Suprapubic skin (tissue), 4 donors: Measurements from ENCODE around the gene DOK4. TPM values are rescaled to one million over a fixed set of nuclear protein-coding genes. Genes with fewer than 3 reads are reported as not detected.

Experiments used
- DNase-seq, 2 donors: peaks; one replicate each; pipeline ENCODE4 v3.0.0-alpha.2; 2019; ENCODE audit warnings: low spot score in 2 of 2
- H3K27ac ChIP-seq: fragments of 200-600 bp; sonication (generic); one replicate; pipeline ENCODE4 v1.5.1; 2019
- H3K27me3 ChIP-seq: fragments of 200-600 bp; sonication (generic); one replicate; pipeline ENCODE4 v1.5.1; 2019
- H3K36me3 ChIP-seq: fragments of 200-600 bp; sonication (generic); one replicate; pipeline ENCODE4 v1.5.1; 2019
- H3K4me1 ChIP-seq: fragments of 200-600 bp; sonication (generic); one replicate; pipeline ENCODE4 v1.5.1; 2019
- H3K4me3 ChIP-seq: fragments of 200-600 bp; sonication (generic); one replicate; pipeline ENCODE4 v1.5.1; 2019; ENCODE audit warnings: mild to moderate bottlenecking
- H3K9me3 ChIP-seq: fragments of 200-600 bp; sonication (generic); one replicate; pipeline ENCODE4 v1.5.1; 2019
- EP300 ChIP-seq: sonication (generic); formaldehyde crosslinking; IDR thresholded peaks from one replicate; pipeline ENCODE4 v1.6.1; 2017; ENCODE audit warnings: antibody characterized with exemption
- POLR2A ChIP-seq, 2 donors: fragments of 450-650 bp; IDR thresholded peaks; one replicate each; pipeline ENCODE4 v1.6.1; 2017; ENCODE audit warnings: antibody characterized with exemption in 2 of 2, mild to moderate bottlenecking in 2 of 2, moderate library complexity in 2 of 2
- POLR2AphosphoS5 ChIP-seq, 3 donors: sonication (generic); formaldehyde crosslinking; IDR thresholded peaks; one replicate each; pipeline ENCODE4 v1.6.1; 2017; ENCODE audit warnings: antibody characterized with exemption in 3 of 3
- WGBS: methylation state at CpG from one replicate; pipeline ENCODE4 v1.1.5; 2018; 5-methylcytosine and 5-hydroxymethylcytosine counted together
- total RNA-seq, 4 donors: library from RNA; depleted of rRNA; stranded (reverse); fragments of >200 nt; gene quantifications; one replicate each; pipeline ENCODE4 v1.1.0, GENCODE V29; 2016
- TF ChIP-seq, protein P1 (sequence below), 2 donors: fragments of 200-600 bp in 1 of 2; fragments of 450-650 bp in 1 of 2; sonication (generic) in 1 of 2; IDR thresholded peaks; one replicate each; pipeline ENCODE4 v1.5.1; 2016 to 2019; ENCODE audit warnings: antibody characterized with exemption in 2 of 2, mild to moderate bottlenecking in 1 of 2, moderate library complexity in 1 of 2

Gene DOK4
- total RNA-seq, 4 donors from 2014 or later: 29.8 to 66.8 (median 51.3) TPM

DNA sequence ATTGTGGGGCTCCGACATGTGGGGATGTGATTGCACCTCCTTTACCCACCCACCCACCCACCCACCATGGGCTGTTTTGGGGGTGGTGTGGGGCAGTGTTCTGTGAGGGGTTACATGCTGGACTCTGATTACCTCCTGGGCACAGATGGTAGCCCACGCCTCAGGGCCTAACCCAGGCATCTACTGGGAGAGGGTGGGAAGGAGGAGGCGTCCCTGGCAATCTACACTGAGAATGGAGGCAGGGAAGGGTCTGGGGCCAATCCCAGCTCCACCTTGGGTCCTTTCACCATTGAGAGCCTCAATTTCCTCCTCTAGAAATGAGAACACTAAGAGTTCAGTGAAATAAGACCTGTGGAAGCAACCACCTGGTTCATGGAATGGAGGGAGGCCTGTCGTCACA, 11.7 kb upstream of the DOK4 start:
- DNase-seq: no peak
- H3K27ac ChIP-seq: no peak overlapping the region
- 98% methylated on average over 3 of the region's 4 CpGs for WGBS

DNA sequence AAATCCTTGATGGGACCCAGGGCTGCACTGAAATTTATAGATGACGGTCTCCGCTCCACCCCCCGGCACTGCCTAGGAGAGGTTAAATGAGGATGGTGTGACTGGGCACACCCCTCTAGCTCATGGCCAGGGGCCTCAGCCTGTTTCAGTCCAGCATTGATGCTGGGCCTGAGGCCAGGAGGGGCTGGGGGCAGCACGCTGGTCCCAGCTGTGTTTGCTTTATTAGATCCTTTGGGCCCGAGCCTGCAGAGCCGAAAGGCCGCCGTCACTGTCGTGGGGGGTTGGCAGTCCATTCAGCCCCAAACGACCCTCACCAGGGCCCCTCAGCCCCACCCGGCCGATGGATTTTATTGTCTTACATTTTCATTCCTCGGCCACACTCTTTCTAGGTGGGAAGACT, 10.8 kb upstream of the DOK4 start:
- Histone ChIP-seq H3K4me3 (no peak overlapping the region), H3K27me3 (no peaks in the 10 kb centered on the region), H3K36me3 (no peaks in the 10 kb centered on the region), H3K4me1 (no peaks in the 10 kb centered on the region), H3K9me3 (no peaks in the 10 kb centered on the region), H3K27ac (no peak overlapping the region)
- no peak for DNase-seq
- TF ChIP-seq, protein P1, sequence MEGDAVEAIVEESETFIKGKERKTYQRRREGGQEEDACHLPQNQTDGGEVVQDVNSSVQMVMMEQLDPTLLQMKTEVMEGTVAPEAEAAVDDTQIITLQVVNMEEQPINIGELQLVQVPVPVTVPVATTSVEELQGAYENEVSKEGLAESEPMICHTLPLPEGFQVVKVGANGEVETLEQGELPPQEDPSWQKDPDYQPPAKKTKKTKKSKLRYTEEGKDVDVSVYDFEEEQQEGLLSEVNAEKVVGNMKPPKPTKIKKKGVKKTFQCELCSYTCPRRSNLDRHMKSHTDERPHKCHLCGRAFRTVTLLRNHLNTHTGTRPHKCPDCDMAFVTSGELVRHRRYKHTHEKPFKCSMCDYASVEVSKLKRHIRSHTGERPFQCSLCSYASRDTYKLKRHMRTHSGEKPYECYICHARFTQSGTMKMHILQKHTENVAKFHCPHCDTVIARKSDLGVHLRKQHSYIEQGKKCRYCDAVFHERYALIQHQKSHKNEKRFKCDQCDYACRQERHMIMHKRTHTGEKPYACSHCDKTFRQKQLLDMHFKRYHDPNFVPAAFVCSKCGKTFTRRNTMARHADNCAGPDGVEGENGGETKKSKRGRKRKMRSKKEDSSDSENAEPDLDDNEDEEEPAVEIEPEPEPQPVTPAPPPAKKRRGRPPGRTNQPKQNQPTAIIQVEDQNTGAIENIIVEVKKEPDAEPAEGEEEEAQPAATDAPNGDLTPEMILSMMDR (IDR thresholded peaks at IDR 0.05): no peak
- TF ChIP-seq POLR2A (IDR thresholded peaks at IDR 0.05) (no peak), POLR2AphosphoS5 (IDR thresholded peaks at IDR 0.05) (no peak), EP300 (no peak)
- WGBS: 72% methylated on average over 12 of the region's 13 CpGs

More for the DNA sequence above, 11.7 kb upstream of the DOK4 start:
- Histone ChIP-seq H3K27me3 (no peaks in the 10 kb centered on the region), H3K4me1 (no peaks in the 10 kb centered on the region), H3K4me3 (no peak overlapping the region), H3K36me3 (no peaks in the 10 kb centered on the region), H3K9me3 (no peaks in the 10 kb centered on the region)
- TF ChIP-seq, protein P1 (IDR thresholded peaks at IDR 0.05): no peak
- TF ChIP-seq POLR2AphosphoS5 (IDR thresholded peaks at IDR 0.05) (no peak), EP300 (no peak), POLR2A (IDR thresholded peaks at IDR 0.05) (no peak)

DNA sequence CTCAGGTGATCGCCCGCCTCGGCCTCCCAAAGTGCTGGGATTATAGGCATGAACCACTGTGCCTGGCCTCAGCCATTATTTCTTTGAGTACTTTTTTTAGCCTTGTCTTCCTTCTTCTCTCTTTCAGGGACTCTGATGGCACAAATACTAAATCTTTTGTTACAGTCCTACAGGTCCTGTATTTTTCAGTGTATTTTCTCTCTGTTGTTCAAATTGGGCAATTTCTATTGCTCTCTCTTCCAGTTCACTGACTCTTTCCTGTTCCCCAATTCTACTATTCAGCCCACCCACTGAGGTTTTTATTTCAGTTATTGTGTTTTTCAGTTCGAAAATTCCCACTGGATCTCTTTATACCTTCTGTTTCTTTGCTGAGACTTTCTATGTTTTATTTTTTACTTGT, 7.5 kb upstream of the DOK4 start:
- Histone ChIP-seq H3K9me3 (no peaks in the 10 kb centered on the region), H3K4me3 (no peak overlapping the region), H3K27me3 (no peaks in the 10 kb centered on the region), H3K4me1 (no peaks in the 10 kb centered on the region), H3K36me3 (no peaks in the 10 kb centered on the region), H3K27ac (no peak overlapping the region)
- no peak for DNase-seq
- no peak for TF ChIP-seq POLR2AphosphoS5 (IDR thresholded peaks at IDR 0.05)
- TF ChIP-seq POLR2A (IDR thresholded peaks at IDR 0.05): no peak
- no peak for TF ChIP-seq EP300
- TF ChIP-seq, protein P1 (IDR thresholded peaks at IDR 0.05): no peak
- whole genome bisulfite sequencing: 96% methylated on average over 4 of the region's 4 CpGs

DNA sequence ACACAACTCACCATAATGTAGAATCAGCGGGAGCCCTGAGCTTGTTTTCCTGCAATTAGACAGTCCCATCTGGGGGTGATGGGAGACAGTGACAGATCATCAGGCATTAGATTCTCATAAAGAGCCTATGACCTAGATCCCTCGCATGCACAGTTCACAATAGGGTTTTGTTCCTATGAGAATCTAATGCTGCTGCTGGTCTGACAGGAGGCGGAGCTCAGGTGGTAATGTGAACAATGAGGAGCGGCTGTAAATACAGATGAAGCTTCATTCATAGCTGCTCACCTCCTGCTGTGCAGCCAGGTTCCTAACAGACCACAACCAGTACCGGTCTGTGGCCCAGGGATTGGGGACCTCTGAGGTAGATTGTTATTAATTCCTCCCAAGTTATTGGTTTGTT, 2.9 kb upstream of the DOK4 start:
- 88% methylated on average over 5 of the region's 5 CpGs for WGBS
- Histone ChIP-seq H3K4me3 (no peak overlapping the region), H3K27me3 (no peaks in the 10 kb centered on the region), H3K36me3 (no peaks in the 10 kb centered on the region), H3K9me3 (no peaks in the 10 kb centered on the region), H3K27ac (no peak overlapping the region), H3K4me1 (peaks cover 31% of the 10 kb centered on the region)
- peak in 1 of 2 donors; percentile 19 for DNase-seq
- TF ChIP-seq POLR2A (IDR thresholded peaks at IDR 0.05) (no peak), POLR2AphosphoS5 (IDR thresholded peaks at IDR 0.05) (no peak), EP300 (no peak)
- TF ChIP-seq, protein P1 (IDR thresholded peaks at IDR 0.05): no peak

DNA sequence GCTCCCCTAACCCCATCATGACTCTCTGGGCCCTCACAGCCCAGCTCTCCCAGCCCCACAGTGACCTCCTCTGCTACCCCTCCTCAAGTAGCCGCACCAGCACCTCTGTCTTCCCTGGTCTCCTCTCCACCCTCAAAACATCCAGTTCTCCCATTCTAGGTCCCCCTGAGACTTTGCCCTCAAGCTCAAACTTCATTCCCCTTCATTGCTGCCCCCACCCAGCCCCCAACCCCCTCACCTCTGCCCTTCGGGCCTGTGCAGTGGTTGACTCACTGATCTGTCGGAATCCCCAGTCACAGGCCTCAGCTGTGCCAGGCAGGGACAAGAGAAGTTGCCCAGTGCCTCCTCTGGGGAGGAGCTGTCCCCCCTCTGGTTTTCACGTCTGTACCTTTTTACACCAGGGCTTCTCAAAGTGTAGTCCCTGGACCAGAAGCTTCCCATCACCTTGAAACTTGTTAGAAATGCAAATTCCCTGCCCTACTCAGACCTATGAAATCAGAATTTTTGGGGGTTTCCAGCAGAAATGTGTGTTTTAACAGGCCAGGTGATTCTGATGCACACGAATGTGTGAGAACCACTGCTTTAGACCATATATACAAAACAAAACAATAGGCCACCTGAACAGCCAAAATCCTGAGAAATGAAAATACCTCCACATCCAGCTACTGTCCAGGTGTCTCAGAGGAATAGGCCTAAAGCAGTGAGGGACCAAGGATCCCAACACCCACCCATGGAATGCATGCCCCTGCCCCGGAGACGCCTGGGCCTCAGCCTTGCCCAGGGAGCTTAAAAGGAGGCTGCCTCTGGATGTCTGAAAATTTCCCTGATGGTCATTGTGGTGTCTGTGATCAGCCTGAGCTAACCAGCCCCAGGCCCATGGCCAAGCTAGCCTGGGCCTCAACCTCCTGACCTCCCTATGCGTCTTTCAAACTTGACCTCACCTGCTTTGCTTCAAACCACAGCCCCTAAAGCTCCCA, 853 bp upstream of the DOK4 start:
- Histone ChIP-seq H3K9me3 (no peaks in the 10 kb centered on the region), H3K27ac (peak overlapping the region; percentile 89), H3K4me1 (peaks cover 41% of the 10 kb centered on the region), H3K36me3 (no peaks in the 10 kb centered on the region), H3K27me3 (no peaks in the 10 kb centered on the region), H3K4me3 (peak overlapping the region; percentile 82)
- WGBS: 78% methylated on average over 8 of the region's 8 CpGs
- TF ChIP-seq, protein P1 (IDR thresholded peaks at IDR 0.05): no peak
- TF ChIP-seq EP300: no peak
- TF ChIP-seq POLR2AphosphoS5 (IDR thresholded peaks at IDR 0.05): no peak
- no peak for TF ChIP-seq POLR2A (IDR thresholded peaks at IDR 0.05)
- peak in 1 of 2 donors; percentile 62 for DNase-seq
